G401.6 (cell line): ENCODE results near the gene LCP1.

Source experiments
- FAIRE-seq: peaks from 2 replicates; lab custom pipeline; 2012; peaks lifted over from hg19 to GRCh38; lab: Jason Lieb, UNC

LCP1 gene

GRCh38 chr13:46097663-46098062 lies 84.3 kb downstream of the LCP1 start:
- no peak for FAIRE-seq

GRCh38 chr13:46097015-46097414 lies 85.0 kb downstream of the LCP1 start:
- FAIRE-seq = no peak

GRCh38 chr13:46094478-46094877 lies 87.5 kb downstream of the LCP1 start:
- no peak for FAIRE-seq

GRCh38 chr13:46088821-46089562 lies 93.0 kb downstream of the LCP1 start:
- peak; percentile 23 for FAIRE-seq

GRCh38 chr13:46087481-46087880 lies 94.5 kb downstream of the LCP1 start:
- no peak for FAIRE-seq

GRCh38 chr13:46086985-46087384 lies 95.0 kb downstream of the LCP1 start:
- FAIRE-seq = no peak

- no peak for FAIRE-seq
These were observed 95.5 kb downstream of the LCP1 start for GRCh38 chr13:46086421-46086922.

- FAIRE-seq = no peak
These were observed 96.2 kb downstream of the LCP1 start for GRCh38 chr13:46085737-46086136.

GRCh38 chr13:46082324-46082723 lies 99.7 kb downstream of the LCP1 start:
- no peak for FAIRE-seq

- no peak for FAIRE-seq
These were observed 102.2 kb downstream of the LCP1 start for GRCh38 chr13:46079770-46080169.

- FAIRE-seq = no peak
These were observed 104.7 kb downstream of the LCP1 start for GRCh38 chr13:46077265-46077664.

GRCh38 chr13:46076827-46077226 lies 105.2 kb downstream of the LCP1 start:
- FAIRE-seq = no peak
